Neural cell (in vitro differentiated cells): ENCODE data around the gene GNG13.

Source experiments
- MXI1 ChIP-seq: fragments of 450-650 bp; conservative IDR thresholded peaks from 2 replicates; pipeline ENCODE4 v1.6.1; 2014; ENCODE audit warnings: antibody characterized with exemption, mild to moderate bottlenecking; ENCODE audit not compliant: poor library complexity, severe bottlenecking
- RAD21 ChIP-seq: fragments of 450-650 bp; conservative IDR thresholded peaks from 2 replicates; pipeline ENCODE4 v1.6.1; 2014; ENCODE audit warnings: antibody characterized with exemption, mild to moderate bottlenecking, moderate library complexity
- SMC3 ChIP-seq: fragments of 450-650 bp; conservative IDR thresholded peaks from 2 replicates; pipeline ENCODE4 v1.6.1; 2014; ENCODE audit warnings: antibody characterized with exemption, mild to moderate bottlenecking, moderate library complexity; ENCODE audit not compliant: poor library complexity
- TF ChIP-seq, protein P1 (sequence below): fragments of 450-650 bp; IDR thresholded peaks from 2 replicates; pipeline ENCODE4 v1.5.1; 2014; ENCODE audit warnings: antibody characterized with exemption, mild to moderate bottlenecking, moderate library complexity; ENCODE audit not compliant: poor library complexity, severe bottlenecking

DNA sequence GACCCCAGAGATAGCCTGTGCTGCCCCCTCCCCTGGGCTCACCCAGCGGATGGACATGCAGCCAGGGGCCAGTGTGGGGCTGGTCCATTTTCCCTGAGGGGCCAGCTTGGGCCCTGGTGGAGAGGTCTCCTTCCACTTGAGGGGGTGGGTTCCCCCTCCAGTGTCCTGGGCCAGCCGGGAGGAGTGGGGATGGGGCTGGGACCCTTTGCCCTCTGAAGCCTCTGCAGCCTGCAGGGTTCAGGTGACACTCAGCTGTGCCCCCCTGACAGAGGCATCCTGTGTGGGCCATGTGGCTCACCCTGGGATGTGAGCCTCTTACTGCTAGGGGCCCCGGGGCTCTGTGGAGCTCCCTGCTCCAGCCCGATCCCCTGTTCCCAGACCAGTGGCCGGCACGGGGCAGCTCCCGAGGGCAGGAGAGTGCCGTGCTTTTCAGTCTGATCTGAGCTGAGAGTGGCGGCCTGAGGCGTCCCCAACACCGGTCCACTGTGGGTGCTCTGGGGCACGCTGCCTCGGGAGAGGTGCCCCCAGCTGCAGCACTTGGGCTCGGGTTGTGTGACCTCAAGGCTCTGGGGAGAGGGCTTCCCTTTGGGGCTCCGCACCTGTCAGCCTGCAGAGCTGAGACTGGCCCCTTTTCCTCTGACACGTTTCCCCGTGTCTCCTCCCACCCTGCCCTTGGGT, 439 bp upstream of the GNG13 start:
- TF ChIP-seq, protein P1, sequence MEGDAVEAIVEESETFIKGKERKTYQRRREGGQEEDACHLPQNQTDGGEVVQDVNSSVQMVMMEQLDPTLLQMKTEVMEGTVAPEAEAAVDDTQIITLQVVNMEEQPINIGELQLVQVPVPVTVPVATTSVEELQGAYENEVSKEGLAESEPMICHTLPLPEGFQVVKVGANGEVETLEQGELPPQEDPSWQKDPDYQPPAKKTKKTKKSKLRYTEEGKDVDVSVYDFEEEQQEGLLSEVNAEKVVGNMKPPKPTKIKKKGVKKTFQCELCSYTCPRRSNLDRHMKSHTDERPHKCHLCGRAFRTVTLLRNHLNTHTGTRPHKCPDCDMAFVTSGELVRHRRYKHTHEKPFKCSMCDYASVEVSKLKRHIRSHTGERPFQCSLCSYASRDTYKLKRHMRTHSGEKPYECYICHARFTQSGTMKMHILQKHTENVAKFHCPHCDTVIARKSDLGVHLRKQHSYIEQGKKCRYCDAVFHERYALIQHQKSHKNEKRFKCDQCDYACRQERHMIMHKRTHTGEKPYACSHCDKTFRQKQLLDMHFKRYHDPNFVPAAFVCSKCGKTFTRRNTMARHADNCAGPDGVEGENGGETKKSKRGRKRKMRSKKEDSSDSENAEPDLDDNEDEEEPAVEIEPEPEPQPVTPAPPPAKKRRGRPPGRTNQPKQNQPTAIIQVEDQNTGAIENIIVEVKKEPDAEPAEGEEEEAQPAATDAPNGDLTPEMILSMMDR = no peak
- TF ChIP-seq MXI1 (no peak), RAD21 (no peak), SMC3 (no peak)
